ENCODE results near the gene SIGLEC1. TPM values are rescaled to one million over a fixed set of nuclear protein-coding genes. Genes with fewer than 3 reads are reported as not detected.

SIGLEC1 gene
- total and polyA plus RNA-seq, 2 experiments from 2014 or later, result not detected

GRCh38 chr20:3681931-3682781 lies 30.2 kb downstream of the SIGLEC1 start, which contains the start of gene ADAM33 (continued):
- no peak for TF ChIP-seq CREB1 (CRISPR knock-in tag; IDR thresholded peaks at IDR 0.05; ENCODE audit: low read depth)
- TF ChIP-seq POLR2AphosphoS5 (IDR thresholded peaks at IDR 0.05; ENCODE audit: low read depth), result peak; percentile 37; the same call in 1 of the 2 replicates
- no peak for TF ChIP-seq NANOG (IDR thresholded peaks at IDR 0.05; ENCODE audit: borderline replicate concordance)
- no peak for TF ChIP-seq EZH2phosphoT487 (IDR thresholded peaks at IDR 0.05; ENCODE audit: unreplicated experiment)
- no peak for TF ChIP-seq CTCF (conservative IDR thresholded peaks at IDR 0.05; ENCODE audit: low read depth in 2 of 2)
- TF ChIP-seq ZNF331 (CRISPR knock-in tag; IDR thresholded peaks at IDR 0.05; ENCODE audit: low read depth), result no peak

GRCh38 chr20:3681352-3681930 lies 31.0 kb downstream of the SIGLEC1 start:
- DNase-seq (ENCODE audit: low spot score), result no peak
- no peaks in the 10 kb centered on the region for H3K36me3 ChIP-seq (ENCODE audit: insufficient read depth)
- no peaks in the 10 kb centered on the region for H3K9me2 ChIP-seq (ENCODE audit: insufficient read depth)
- peaks cover 32% of the 10 kb centered on the region for H3K27me3 Mint-ChIP-seq (ENCODE audit: insufficient read depth, low read depth, poor library complexity)
- peaks cover 20% of the 10 kb centered on the region for H3K4me1 ChIP-seq (ENCODE audit: insufficient read depth)
- H3K36me3 Mint-ChIP-seq (ENCODE audit: low read depth), result no peaks in the 10 kb centered on the region
- H3K27ac ChIP-seq (ENCODE audit: low read depth), result no peak overlapping the region
- H3F3A ChIP-seq (replicated peaks; ENCODE audit: low read depth), result 0 out of 2 replicates have a peak, but pooled peaks cover 3% of the 10 kb centered on the region
- no peaks in the 10 kb centered on the region for H3K79me2 ChIP-seq (replicated peaks; ENCODE audit: insufficient read depth)
- no peaks in the 10 kb centered on the region for H4K20me1 ChIP-seq (replicated peaks; ENCODE audit: insufficient read depth)
- peak overlapping the region; percentile 90 for H3K4me2 ChIP-seq
- peaks cover 37% of the 10 kb centered on the region for H3K4me1 Mint-ChIP-seq
- peak; percentile 5 for ATAC-seq
- no peak overlapping the region for H3K27ac Mint-ChIP-seq
- H3K4me3 ChIP-seq, result peak overlapping the region; percentile 74
- peak overlapping the region; percentile 69 for H3K4me3 Mint-ChIP-seq
- H3K27me3 ChIP-seq (ENCODE audit: insufficient read depth), result peaks cover 33% of the 10 kb centered on the region
- H3K9me3 Mint-ChIP-seq, result no peaks in the 10 kb centered on the region
- H2AFZ ChIP-seq, result peak overlapping the region; percentile 80; the same call in 1 of the 2 replicates
- TF ChIP-seq NANOG (IDR thresholded peaks at IDR 0.05; ENCODE audit: borderline replicate concordance), result no peak
- no peak for TF ChIP-seq EZH2 (IDR thresholded peaks at IDR 0.05; ENCODE audit: low read depth, unreplicated experiment)
- no peak for TF ChIP-seq ZNF331 (CRISPR knock-in tag; IDR thresholded peaks at IDR 0.05; ENCODE audit: low read depth)
- TF ChIP-seq ZNF114 (CRISPR knock-in tag; IDR thresholded peaks at IDR 0.05), result no peak
- no peak for TF ChIP-seq ZNF462 (CRISPR knock-in tag; IDR thresholded peaks at IDR 0.05)
- no peak for TF ChIP-seq CREB1 (CRISPR knock-in tag; IDR thresholded peaks at IDR 0.05; ENCODE audit: low read depth)
- no peak; the same call in 1 of the 2 replicates for TF ChIP-seq POLR2AphosphoS5 (IDR thresholded peaks at IDR 0.05; ENCODE audit: low read depth)
- no peak for TF ChIP-seq STAT1 (IDR thresholded peaks at IDR 0.05; ENCODE audit: unreplicated experiment)
- TF ChIP-seq CTCF (conservative IDR thresholded peaks at IDR 0.05; ENCODE audit: low read depth in 2 of 2), result no peak
